WTC11 (cell line): ENCODE results near the gene KLRF1.

Experiments
- ELF4 ChIP-seq: sonication (generic); formaldehyde crosslinking; IDR thresholded peaks from 2 replicates; pipeline ENCODE4 v1.8.1; 2022; ENCODE audit warnings: low read depth, mild to moderate bottlenecking, moderate library complexity, missing genetic modification reagents
- NR2C2 ChIP-seq: sonication (generic); formaldehyde crosslinking; IDR thresholded peaks from 2 replicates; pipeline ENCODE4 v1.8.0; 2022; ENCODE audit warnings: mild to moderate bottlenecking, missing genetic modification reagents
- ZNF416 ChIP-seq: fragments of 250-450 bp; sonication (Bioruptor Pico); IDR thresholded peaks from 2 replicates; pipeline ENCODE4 v1.9.0; 2021; ENCODE audit warnings: mild to moderate bottlenecking, inconsistent platforms
- TF ChIP-seq, protein P1 (sequence below): fragments of 200-600 bp; IDR thresholded peaks from 2 replicates; pipeline ENCODE4 v1.8.0; 2022; ENCODE audit warnings: antibody characterized with exemption
- TF ChIP-seq, protein P2 (sequence below): sonication (generic); formaldehyde crosslinking; IDR thresholded peaks from 2 replicates; pipeline ENCODE4 v1.8.1; 2022; ENCODE audit warnings: low read depth, missing genetic modification reagents, borderline replicate concordance
- TF ChIP-seq, protein P3 (sequence below): sonication (generic); formaldehyde crosslinking; IDR thresholded peaks from 2 replicates; pipeline ENCODE4 v1.8.1; 2023; ENCODE audit warnings: mild to moderate bottlenecking, missing genetic modification reagents
- TF ChIP-seq, protein P4 (sequence below): sonication (generic); formaldehyde crosslinking; IDR thresholded peaks from 2 replicates; pipeline ENCODE4 v1.8.0; 2022; ENCODE audit warnings: mild to moderate bottlenecking, missing genetic modification reagents
- TF ChIP-seq, protein P5 (sequence below): sonication (generic); formaldehyde crosslinking; IDR thresholded peaks from 2 replicates; pipeline ENCODE4 v1.8.0; 2022; ENCODE audit warnings: mild to moderate bottlenecking, missing genetic modification reagents

DNA sequence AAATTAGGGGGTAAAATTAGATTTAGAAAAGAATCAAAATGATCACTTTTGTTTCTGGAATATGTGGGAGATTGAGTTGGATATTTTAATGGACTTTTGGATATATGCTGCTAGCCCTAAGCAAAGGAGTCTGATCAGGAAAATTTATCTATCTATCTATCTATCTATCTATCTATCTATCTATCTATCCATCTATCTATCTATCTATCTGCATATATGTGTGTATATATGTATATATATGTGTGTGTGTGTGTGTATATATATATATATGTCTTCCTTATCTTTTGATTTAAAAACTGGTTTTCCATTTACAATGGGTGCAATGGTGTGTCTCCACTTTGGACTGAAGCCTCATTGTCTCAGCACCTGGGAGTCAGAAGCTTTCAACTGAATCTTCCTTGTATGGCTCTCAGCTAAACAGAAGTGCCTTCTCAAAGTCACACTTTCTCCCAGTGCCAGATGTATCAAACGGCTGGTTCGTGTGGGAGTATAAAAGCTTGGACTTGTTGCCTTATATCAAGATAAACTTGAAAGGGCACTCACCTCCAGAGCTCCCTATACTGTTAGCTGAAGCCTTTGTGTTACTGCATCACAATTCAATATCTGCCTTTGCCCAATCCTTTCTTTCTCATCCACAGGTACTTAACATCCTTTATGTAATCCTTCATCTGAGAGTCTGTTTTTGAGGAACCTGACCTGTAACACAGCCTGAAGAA, 34.9 kb upstream of the KLRF1 start:
- TF ChIP-seq ZNF416 (CRISPR knock-in tag) (no peak), ELF4 (no peak), NR2C2 (CRISPR knock-in tag) (no peak)
- TF ChIP-seq, protein P1, sequence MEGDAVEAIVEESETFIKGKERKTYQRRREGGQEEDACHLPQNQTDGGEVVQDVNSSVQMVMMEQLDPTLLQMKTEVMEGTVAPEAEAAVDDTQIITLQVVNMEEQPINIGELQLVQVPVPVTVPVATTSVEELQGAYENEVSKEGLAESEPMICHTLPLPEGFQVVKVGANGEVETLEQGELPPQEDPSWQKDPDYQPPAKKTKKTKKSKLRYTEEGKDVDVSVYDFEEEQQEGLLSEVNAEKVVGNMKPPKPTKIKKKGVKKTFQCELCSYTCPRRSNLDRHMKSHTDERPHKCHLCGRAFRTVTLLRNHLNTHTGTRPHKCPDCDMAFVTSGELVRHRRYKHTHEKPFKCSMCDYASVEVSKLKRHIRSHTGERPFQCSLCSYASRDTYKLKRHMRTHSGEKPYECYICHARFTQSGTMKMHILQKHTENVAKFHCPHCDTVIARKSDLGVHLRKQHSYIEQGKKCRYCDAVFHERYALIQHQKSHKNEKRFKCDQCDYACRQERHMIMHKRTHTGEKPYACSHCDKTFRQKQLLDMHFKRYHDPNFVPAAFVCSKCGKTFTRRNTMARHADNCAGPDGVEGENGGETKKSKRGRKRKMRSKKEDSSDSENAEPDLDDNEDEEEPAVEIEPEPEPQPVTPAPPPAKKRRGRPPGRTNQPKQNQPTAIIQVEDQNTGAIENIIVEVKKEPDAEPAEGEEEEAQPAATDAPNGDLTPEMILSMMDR: no peak
- TF ChIP-seq, protein P2, sequence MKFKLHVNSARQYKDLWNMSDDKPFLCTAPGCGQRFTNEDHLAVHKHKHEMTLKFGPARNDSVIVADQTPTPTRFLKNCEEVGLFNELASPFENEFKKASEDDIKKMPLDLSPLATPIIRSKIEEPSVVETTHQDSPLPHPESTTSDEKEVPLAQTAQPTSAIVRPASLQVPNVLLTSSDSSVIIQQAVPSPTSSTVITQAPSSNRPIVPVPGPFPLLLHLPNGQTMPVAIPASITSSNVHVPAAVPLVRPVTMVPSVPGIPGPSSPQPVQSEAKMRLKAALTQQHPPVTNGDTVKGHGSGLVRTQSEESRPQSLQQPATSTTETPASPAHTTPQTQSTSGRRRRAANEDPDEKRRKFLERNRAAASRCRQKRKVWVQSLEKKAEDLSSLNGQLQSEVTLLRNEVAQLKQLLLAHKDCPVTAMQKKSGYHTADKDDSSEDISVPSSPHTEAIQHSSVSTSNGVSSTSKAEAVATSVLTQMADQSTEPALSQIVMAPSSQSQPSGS (CRISPR knock-in tag): no peak
- TF ChIP-seq, protein P3, sequence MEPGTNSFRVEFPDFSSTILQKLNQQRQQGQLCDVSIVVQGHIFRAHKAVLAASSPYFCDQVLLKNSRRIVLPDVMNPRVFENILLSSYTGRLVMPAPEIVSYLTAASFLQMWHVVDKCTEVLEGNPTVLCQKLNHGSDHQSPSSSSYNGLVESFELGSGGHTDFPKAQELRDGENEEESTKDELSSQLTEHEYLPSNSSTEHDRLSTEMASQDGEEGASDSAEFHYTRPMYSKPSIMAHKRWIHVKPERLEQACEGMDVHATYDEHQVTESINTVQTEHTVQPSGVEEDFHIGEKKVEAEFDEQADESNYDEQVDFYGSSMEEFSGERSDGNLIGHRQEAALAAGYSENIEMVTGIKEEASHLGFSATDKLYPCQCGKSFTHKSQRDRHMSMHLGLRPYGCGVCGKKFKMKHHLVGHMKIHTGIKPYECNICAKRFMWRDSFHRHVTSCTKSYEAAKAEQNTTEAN: no peak
- TF ChIP-seq, protein P4, sequence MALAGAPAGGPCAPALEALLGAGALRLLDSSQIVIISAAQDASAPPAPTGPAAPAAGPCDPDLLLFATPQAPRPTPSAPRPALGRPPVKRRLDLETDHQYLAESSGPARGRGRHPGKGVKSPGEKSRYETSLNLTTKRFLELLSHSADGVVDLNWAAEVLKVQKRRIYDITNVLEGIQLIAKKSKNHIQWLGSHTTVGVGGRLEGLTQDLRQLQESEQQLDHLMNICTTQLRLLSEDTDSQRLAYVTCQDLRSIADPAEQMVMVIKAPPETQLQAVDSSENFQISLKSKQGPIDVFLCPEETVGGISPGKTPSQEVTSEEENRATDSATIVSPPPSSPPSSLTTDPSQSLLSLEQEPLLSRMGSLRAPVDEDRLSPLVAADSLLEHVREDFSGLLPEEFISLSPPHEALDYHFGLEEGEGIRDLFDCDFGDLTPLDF (CRISPR knock-in tag): no peak
- TF ChIP-seq, protein P5, sequence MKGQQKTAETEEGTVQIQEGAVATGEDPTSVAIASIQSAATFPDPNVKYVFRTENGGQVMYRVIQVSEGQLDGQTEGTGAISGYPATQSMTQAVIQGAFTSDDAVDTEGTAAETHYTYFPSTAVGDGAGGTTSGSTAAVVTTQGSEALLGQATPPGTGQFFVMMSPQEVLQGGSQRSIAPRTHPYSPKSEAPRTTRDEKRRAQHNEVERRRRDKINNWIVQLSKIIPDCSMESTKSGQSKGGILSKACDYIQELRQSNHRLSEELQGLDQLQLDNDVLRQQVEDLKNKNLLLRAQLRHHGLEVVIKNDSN (CRISPR knock-in tag): no peak
